HG03103 (cell line): Measurements from ENCODE around the gene SLC6A17.

Experiments used
- ATAC-seq: cut with Tn5 transposase; IDR thresholded peaks from one replicate; pipeline ENCODE4 v1.9.1; 2021; ENCODE audit warnings: low read depth; ENCODE audit not compliant: unreplicated experiment

The SLC6A17 gene

DNA sequence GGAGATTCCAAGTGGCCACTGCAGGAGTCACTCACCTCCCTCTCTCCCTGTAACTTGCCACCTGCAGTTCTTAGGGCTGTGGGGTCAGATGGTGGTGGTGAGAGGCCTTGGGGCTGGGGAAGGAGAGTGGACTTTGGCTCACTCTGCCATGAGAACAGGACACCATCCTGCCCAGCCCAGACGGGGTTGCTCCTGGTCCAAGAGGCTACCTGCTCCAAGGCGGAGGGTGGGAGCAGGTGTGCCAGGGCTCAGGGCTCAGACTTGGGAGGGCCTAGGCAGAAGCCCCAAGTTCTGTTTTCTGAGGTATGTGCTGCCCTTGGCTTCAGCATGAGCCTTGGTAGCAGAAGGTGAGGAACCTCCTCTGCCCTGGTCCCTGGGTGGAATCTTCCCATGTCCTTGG is 48.5 kb downstream of the SLC6A17 start:
- no peak for ATAC-seq

- ATAC-seq = no peak
These were observed 49.9 kb downstream of the SLC6A17 start for GRCh38 chr1:110200190-110200589.

- ATAC-seq = no peak
These were observed 50.4 kb downstream of the SLC6A17 start for GRCh38 chr1:110200666-110201065.

DNA sequence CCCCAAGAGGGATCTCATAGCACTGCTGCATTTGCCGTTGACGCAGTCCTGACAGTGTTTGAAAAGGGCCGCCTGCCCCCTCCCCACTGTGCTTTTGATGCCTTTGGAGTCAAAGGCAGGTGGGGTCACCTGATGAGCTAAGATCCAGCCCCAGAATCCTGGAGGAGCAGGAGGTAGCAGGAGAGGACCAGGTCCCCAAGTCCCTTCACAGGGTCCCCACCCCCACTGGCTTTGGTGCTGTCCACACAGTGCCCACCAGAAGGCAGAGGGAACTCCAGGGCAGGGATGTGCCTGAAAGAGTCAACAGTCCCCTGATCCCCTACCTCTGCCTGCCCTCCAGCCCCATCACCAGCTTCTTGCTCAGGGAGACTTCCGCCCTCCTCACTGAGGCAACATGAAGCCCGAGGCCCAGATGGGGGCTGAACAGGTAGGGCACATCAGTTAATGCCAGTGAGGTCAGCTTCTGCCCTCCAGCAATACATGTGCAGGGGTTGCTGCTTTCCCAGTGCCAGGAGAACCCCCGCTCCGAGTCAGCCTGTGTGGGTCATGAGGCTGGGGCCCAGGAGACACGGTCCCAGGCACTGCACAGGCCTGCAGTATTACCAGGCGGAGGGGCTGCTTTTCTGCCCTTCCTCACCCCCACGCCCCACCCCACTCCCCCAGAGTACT is 51.0 kb downstream of the SLC6A17 start:
- ATAC-seq = no peak

DNA sequence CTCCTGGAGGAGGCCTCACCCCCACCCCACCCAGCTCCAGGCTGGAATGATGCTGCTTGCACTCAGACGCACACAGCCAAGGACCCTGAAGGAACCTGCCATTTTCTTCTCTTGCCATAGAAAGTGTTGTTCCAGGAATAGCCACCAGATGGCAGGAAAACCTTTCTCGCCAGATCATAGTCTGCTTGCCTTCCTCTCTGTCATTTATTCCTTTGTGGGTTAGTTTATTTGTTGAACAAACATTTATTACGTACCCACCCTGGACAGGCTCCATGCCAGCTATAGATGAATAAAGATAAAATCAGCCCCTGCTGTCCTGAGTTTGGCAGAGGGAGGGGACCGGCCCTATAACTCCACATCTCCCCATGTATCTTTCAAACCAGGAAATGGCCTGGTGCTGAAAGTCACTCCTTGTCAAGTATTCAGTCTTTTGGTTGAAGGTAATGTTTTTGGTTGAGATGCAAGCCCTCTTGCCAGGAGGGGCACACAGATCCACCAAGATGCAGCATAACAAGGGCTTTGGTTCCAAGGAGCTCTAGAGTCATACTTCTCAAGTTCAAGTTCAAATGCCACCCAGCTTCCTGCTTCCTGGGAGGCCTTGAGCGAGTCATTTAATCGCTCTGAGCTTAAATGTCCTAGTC is 52.8 kb downstream of the SLC6A17 start:
- ATAC-seq = no peak

- ATAC-seq = no peak
These were observed 54.9 kb downstream of the SLC6A17 start for GRCh38 chr1:110205156-110205555.

GRCh38 chr1:110205591-110206155 is 55.4 kb downstream of the SLC6A17 start:
- no peak for ATAC-seq

GRCh38 chr1:110206261-110206920 is 56.1 kb downstream of the SLC6A17 start:
- no peak for ATAC-seq

DNA sequence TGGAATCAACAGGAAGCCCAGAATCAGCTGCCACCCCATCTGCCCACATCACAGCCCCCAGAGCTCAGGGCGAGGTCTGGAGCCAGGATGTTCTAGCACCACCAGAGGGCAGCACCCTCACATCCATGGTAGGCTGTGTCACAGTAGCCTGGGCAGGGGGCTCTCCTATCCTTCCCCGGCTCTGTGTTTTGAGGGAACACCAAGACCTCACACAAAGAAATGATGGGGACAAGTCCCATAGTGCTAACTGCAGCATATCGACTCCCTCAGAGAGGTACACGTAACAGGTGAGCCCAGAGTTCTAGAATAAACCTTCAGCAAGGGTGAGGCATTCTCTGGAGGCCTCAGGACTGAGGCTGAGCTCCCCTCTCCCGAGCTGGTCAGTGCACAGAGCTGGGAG is 57.5 kb downstream of the SLC6A17 start:
- ATAC-seq = no peak

- no peak for ATAC-seq
These were observed 58.8 kb downstream of the SLC6A17 start for GRCh38 chr1:110208916-110209645.

DNA sequence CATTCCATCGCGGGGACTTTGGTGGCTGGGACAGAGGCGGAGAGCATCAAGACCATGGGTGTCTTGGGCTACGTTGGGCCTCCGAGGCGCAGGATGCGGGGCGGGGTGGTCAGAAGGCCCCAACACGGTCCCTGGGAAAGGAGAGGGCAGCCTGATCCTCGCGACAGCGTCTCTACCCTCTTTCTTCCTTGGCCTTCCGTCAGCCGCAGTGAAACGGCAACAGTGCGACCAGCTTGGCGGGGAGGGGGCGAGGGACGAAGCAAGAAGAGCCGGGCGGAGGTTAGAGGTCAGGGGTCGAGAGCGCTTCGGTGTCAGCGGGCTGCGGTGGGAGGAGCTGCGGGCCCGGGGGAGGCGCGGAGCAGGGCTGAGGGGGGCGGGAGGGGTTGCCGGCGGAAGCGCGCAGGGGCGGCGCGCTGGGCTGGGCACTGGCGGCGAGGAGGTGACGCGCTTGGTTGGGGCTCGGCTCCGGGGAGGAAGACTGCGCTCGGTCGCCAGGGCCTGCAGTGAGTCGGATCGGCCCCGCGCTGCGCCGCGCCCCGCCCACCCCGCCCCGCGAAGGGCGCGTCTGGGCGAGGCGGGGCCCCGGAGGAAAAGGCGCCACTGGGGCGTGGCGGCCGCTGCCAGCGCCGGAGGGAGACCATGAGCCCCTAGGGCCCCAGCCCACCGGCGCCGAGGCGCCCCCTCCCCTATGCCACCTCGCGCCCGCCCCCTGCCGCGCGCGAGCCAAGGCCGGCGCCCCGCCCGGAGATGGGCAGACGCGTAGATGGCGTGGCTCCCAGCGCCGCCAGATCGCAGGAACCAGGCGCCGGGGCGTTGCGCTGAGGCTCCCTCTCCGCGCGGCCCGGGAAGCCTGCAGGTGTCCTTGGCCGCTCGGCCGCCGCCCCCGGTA is 59.7 kb downstream of the SLC6A17 start, which contains the start of gene KCNC4:
KCNC4 (plus strand) TSS at position 600 of the 889 bp plus-strand sequence. CDS start 1,186 bp downstream, outside the sequence.
- ATAC-seq = peak; percentile 80

GRCh38 chr1:110210604-110211495 is 60.6 kb downstream of the SLC6A17 start:
- ATAC-seq = no peak

DNA sequence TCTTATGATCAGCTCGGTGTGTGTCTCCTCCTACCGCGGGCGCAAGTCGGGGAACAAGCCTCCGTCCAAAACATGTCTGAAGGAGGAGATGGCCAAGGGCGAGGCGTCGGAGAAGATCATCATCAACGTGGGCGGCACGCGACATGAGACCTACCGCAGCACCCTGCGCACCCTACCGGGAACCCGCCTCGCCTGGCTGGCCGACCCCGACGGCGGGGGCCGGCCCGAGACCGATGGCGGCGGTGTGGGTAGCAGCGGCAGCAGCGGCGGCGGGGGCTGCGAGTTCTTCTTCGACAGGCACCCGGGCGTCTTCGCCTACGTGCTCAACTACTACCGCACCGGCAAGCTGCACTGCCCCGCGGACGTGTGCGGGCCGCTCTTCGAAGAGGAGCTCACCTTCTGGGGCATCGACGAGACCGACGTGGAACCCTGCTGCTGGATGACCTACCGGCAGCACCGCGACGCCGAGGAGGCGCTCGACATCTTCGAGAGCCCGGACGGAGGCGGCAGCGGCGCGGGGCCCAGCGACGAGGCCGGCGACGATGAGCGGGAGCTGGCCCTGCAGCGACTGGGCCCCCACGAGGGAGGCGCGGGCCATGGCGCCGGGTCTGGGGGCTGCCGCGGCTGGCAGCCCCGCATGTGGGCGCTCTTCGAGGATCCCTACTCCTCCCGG is 61.3 kb downstream of the SLC6A17 start:
- no peak for ATAC-seq

- no peak for ATAC-seq
These were observed 62.2 kb downstream of the SLC6A17 start for GRCh38 chr1:110212169-110213142.

- no peak for ATAC-seq
These were observed 62.8 kb downstream of the SLC6A17 start for GRCh38 chr1:110213143-110213540.

DNA sequence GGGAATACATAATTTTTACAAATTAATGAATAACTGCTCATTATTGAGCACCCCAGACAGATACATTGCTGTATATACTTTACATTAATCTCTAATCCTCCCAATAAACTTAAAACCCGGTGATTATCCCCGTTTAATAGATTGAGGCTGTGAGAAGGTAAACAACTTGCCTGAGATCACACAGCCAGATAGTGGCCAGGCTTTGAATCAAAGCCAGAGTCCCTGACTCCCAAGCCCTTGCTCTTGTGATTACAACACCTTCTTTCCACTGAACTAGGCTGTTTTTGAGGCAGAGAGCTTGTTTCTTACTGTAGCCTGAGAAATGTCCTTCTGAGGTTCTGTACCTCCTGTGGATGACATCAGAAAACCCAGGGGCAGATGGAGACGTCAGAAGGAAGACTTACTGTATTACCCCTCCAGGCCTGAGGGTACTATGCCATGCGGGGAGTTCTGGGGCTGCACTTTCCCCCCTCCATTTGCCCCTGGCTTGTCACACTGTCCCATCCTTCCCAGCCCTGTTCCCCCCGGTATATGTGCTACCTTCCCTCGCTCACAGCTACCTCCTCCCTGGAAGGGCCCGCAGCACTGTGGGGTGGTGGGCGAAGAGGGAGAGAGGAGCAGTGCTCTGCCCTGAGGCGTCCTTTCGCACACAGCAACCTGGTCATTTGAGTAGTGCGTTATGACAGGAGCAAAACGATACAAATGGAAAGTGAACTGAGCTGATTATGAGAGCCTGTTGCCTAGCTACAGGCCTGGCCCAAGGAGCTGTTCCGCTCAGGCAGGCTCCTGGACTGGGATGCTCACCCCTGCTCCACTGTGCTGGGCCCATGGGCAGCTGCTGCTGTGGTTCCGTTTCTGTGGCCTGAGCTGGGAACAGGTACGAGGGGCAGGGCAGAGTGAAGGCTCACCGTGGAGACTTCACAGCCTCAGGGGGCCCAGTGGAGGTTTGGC is 64.4 kb downstream of the SLC6A17 start:
- no peak for ATAC-seq
